GM10847 (cell line): ENCODE data around the gene TECR.

ENCODE experiments used
- POLR2A ChIP-seq: IDR thresholded peaks from 2 replicates; pipeline ENCODE4 v1.6.1; 2011; ENCODE audit not compliant: insufficient read length; ENCODE audit errors: extremely low read depth

Gene TECR

DNA sequence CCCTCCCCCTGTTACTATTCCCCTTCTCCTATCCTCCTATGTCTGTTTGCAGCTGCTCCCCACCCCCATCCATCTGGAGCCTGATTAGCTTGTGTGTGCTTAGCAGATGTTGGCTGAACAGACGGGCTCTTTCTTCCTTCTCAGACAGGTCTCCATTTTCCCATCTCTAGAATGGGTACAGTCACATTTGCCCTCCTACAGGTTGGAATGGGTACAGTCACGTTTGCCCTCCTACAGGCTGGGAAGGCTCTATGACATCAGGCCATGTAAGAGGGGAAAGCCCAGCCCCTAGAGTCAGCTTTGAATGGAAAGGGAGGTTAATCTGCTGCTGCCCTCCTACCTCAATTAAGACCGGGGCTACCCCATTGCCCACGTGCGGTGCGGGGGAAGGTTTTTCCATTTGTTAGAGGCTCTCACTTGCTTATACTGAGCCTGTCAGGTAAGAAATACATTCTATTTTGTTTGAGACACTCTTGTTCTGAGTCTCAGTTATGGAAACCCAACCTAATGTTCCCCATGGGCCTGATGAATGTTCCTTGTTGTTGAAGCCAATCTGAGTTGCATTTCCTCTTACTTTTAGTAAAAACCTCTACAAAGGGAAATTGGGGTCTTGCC is 51.3 kb downstream of the TECR start:
- TF ChIP-seq POLR2A = no peak

- TF ChIP-seq POLR2A = peak; percentile 93
Observed at GRCh38 chr19:14582894-14583340, 53.5 kb downstream of the TECR start, which contains the start of gene CLEC17A. CLEC17A (plus strand) TSS chr19:14583084; CDS start chr19:14583161, 77 bp downstream.

GRCh38 chr19:14595558-14595957 is 66.2 kb downstream of the TECR start:
- no peak for TF ChIP-seq POLR2A

DNA sequence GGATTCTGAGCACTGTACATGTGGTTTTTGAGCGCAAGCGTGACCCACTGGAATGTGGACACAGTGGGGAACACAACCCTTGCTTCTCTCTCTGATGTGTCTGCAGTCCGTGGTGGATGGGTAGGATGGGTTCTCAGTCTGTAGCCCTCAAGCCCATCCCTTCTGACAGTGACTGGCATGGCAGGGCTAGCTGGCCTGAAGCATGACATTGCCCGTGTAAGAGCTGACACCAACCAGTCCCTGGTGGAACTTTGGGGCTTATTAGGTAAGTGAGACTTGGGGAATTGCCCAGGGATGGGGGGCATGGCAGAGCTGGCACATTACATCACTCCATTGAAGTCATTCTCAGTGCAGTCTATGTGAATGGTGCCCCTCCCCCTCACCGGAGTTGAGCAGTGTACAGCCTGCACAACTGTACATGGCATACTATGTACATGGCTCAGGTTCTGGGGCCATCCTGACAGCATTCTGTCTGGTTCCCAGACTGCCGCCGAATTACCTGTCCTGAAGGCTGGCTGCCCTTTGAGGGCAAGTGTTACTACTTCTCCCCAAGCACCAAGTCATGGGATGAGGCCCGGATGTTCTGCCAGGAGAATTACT is 70.3 kb downstream of the TECR start:
- no peak for TF ChIP-seq POLR2A

DNA sequence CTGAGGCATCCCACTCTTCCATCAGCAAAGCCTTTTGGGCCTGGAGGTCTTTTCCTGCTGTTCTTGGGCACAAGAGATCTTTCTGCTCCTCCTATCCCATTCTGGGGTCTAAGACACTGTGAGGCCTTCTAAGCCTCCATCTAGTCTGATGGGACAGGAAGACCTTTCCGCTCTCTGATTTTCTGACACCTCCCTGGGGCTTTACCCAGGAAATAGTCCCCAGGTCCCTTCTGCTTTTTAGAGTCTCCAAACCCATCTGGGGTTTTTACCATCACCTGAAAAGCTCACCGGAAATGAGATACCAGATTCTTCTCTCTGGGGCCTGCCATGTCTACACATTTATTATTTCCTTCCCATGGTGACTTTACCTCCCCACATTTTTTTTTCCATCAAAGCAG is 74.6 kb downstream of the TECR start:
- no peak for TF ChIP-seq POLR2A

DNA sequence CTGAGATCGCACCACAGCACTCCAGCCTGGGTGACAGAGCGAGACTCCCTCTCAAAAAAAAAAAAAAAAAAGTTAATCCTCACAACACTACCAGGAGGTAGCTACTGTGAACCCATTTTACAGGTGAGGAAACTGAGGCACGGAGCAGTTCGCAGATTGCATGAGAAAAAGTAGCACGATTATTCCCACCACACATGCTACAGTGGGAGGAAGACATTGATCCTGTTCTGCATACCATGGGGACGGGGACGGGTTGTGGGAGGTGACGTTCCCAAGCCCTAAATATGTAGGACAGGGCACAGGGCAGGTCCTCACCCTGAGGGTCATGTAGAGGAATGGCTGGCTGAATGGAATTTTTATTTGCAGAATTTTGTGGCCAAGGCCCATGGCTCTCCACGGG is 77.2 kb downstream of the TECR start:
- no peak for TF ChIP-seq POLR2A

DNA sequence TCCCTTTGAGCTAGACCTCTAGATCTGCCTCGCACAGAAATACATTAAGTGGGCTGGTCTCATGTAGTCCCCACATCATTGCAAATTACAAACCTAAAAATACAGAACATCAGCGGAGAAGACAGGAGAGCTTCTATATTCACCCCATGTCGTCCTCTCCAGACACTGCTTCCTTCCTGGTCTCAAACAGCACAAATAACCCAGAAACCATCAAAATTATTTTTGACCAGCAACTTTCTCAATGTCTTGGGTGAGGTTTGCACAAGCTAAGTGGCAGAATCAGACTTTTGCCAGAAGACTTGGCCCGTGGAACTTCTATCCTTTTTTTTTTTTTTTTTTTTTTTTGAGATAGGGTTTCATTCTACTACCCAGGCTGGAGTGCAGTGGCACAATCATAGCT is 81.7 kb downstream of the TECR start:
- TF ChIP-seq POLR2A = no peak

DNA sequence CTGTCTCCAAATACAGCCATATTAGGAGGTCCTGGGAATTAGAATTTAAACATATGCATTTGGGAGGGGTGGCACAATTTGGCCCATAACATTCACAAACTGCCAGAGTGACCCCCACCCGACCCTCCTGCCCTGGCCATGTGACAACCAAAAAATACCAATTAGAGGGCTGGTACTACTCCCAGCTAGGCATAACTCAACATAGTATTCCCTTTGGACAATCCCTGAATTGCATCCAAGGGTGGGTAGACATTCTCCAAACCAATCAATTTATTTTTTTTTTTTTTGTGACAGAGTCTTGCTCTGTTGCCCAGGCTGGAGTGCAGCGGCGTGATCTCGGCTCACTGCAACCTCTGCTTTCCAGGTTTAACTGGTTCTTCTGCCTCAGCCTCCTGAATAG is 83.3 kb downstream of the TECR start:
- no peak for TF ChIP-seq POLR2A

GRCh38 chr19:14614099-14614412 is 84.7 kb downstream of the TECR start:
- TF ChIP-seq POLR2A = no peak
